Measurements from ENCODE around the gene RDH11.

GRCh38 chr14:67690011-67690410 lies 5.6 kb downstream of the RDH11 start:
- TF ChIP-seq SIN3A (IDR thresholded peaks at IDR 0.05; ENCODE audit: borderline replicate concordance, insufficient read depth, low read length) (no peak), POLR2AphosphoS5 (IDR thresholded peaks at IDR 0.05; ENCODE audit: low read depth, low read length) (no peak), REST (IDR thresholded peaks at IDR 0.05; ENCODE audit: insufficient read depth in 1 of 2, low read depth in 2 of 2, low read length in 2 of 2) (no peak), TAF1 (IDR thresholded peaks at IDR 0.05; ENCODE audit: borderline replicate concordance, insufficient read depth, low read length) (no peak), FOXP2 (optimal IDR thresholded peaks at IDR 0.05; ENCODE audit: borderline replicate concordance, extremely low read depth, extremely low read length, insufficient read depth) (no peak)
